HG03060 (cell line): ENCODE data around the gene HEATR1.
"Not testable (repeated sequence)": the region's sequence is repeated elsewhere in the genome, so short reads cannot be mapped to it uniquely, and the experiment has no call there.

Experiments
- ATAC-seq: cut with Tn5 transposase; IDR thresholded peaks from one replicate; pipeline ENCODE4 v1.9.1; 2021; ENCODE audit warnings: low read depth, moderate number of reproducible peaks; ENCODE audit not compliant: unreplicated experiment

The HEATR1 gene

DNA sequence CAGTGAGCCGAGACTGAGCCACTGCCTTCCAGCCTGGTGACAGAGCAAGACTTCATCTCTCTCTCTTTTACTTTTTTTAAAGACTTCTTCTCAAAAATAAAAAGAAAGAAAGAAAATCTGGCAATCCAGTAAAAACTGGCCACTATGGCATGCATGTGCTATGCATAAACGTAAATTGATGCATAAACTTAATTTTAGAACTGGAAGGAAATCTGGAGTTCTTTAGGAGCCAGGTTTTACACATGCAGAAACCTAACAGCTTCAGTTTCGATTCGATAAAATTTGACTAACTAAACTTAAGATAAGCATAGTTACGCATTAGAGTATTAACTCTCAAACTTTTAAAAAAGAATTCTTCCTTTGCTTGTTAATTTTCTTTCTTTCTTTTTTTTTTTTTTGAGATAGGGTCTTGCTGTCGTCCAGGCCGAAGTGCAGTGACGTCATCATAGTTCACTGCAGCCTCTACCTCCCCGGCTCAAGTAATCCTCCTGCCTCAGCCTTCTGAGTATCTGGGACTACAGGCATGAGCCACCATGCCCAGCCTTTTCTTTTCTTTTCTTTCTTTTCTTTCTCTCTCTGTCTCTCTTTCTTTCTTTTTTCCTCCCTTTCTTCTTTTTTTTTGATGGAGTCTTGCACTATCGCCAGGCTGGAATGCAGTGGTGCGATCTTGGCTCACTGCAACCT lies 92.4 kb downstream of the HEATR1 start:
- no peak for ATAC-seq

DNA sequence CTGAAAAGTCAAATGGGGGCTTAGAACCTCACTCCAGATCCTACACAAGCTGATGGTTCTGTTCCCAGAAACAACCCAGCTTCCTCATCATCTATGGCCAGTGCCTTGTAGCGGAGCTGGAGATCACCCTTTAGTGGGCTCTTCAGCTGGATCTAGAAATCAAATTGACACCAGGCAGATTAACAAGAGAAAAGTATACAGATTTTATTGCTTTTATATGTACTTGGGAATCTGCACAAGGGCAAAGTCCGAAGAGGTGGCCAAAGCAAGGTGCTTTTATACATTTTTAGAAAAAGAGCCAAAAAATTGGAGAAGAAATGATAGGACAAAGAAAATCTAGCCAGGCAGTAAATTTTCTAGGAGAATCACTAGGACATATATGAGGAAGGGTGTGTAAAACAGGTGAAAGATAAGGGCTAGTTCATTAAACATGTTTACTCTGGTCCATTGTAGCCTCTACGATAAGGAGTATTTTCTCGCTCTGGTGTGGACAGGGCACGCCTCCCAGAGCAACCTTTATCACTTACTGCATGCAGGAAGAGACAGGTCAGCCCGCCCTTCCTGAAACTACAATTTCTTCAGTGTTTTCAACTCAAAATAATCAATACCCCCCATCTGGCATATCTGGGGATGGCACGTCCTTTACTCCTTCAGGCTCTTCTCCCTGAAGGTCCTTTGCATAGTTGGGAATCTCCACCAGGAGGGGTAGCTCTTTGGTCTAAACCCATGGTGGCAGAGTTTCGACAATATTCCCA lies 94.5 kb downstream of the HEATR1 start:
- ATAC-seq = no peak

DNA sequence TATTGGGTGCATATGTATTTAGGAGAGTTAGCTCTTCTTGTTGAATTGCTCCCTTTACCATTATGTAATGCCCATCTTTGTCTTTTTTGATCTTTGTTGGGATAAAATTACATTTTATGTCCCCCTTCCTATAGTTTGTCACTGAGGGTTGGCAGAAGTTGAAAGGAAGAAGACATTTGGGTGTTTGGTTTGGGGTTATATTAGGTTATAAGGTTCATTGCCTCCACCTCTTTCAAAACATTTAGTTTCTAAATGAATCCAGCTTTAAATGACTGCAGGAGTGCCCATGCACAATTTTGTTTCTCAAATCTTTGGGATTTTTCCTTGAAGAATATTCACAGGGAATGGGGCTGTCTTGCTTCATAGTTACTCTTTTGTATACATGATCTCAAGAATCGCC lies 95.1 kb downstream of the HEATR1 start:
- ATAC-seq = no peak

DNA sequence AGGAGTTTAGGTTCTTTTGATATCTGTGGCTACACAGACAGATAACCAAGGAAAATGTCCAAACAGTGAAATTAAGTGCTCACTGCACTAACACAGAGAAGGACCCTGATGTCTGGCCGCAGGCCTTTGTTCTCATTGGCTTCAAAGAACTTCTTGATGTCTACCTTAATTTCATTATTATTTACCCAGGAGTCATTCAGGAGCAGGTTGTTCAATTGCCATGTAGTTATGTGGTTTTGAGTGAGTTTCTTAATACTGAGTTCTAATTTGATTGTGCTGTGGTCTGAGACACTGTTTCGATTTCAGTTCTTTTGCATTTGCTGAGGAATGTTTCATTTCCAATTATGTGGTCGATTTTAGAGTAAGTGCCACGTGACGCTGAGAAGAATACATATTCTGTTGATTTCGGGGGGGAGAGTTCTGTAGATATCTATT lies 95.7 kb downstream of the HEATR1 start:
- no peak for ATAC-seq

DNA sequence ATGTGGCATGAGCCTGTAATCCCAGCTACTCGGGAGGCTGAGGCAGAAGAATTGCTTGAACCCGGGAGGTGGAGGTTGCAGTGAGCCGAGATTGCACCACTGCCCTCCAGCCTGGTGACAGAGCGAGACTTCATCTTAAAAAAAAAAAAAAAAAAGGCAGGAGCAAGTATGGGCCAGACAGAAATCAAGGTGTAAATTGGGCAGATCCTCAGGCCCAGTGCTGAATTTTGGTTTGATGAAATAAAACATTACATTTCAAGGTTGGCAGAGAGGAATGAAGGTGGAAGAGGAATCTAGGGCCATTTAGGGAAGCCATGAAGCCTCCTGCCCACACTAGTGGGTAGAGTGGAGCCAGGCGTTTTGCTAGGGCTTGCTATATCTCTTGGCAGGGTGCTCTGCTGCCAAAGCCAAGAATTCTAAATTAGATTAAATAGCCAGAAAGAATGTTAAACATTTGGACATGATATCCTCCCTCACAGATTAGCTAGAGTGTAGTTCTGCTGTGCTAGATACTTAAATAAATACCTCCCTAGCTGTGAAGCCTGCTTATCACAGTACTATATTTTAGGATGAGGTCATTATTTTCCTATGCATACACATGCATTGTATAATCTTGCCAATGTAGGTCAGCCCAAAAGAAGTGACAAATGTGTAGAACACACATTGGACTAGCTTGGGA lies 97.2 kb downstream of the HEATR1 start:
- ATAC-seq = no peak

DNA sequence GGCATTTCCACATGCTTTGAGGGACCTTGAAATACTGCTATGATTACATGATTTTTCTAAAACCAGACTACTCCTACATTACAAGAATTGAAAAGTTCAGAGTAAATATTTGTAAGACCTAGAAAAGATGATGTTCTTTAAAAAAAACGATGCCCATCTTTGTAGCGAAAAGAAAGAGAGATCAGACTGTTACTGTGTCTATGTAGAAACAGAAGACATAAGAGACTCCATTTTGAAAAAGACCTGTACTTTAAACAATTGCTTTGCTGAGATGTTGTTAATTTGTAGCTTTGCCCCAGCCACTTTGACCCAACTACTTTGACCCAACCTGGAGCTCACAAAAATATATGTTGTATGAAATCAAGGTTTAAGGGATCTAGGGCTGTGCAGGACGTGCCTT lies 100.0 kb downstream of the HEATR1 start:
- not testable (repeated sequence) for ATAC-seq

DNA sequence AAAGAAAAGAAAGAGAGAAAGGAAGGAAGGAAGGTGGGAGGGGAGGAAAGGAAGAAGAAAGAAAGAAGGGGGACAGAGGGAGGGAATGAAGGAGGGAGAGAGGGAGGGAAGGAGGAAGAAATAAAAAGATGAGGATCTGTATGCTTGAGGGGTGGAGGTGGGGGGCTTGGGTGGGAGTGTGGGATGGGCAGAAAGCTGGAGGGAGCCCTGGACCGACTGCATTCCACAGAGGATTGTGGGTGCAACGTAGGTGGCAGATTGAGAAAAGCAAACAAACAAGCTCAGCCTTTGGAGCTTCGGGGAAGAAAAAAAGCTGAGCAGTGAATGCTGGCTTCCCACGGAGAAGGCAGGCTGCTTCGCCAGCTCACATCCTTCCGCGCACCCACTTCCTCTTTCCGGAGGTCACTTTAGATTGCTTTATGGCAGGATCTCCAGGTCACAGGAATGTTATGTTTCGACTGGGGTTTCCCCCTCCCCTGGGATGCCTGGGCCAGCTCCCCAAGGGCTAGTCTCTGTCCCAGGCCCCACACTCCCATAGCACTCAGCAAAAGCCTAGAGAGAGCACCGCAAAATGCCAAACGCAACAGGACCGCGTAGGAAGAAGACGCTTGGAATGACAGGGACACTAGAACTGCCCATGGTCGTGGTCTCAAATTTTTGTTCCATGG lies 101.2 kb downstream of the HEATR1 start:
- ATAC-seq = no peak

DNA sequence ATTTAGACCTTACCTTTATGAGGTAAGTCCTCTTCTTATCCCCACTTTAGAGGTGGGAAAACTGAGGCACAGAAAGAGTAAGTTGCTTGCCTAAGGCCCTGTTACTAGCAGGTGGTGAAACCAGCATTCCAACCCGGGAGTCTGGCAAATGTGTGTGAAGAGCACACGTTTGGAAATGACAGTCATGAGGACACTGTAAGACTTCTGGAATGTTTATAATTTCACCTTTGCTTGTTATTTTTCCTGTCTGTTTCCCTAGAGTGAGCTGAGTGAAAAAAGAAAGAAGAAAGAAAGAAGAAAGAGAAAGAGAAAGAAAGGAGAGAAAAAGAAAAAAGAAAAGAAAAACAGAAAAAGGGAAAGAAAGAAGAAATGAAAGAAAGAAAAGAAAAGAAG lies 101.7 kb downstream of the HEATR1 start:
- ATAC-seq = no peak

DNA sequence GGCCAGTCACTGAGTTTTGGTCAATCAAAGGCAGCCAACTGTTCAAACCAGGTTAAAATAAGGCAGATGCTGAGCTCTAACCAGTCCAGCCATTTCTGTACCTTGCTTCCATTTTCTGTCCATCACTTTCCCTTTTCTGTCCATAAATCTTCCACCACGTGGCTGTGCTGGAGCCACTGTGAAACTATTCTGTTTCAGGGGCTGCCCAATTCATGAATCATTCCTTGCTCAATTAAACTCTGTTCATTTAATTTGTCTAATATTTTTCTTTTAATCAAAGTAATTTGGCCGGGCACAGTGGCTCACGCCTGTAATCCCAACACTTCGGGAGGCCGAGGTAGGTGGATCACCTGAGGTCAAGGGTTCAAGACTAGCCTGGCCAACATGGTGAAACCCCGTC lies 103.2 kb downstream of the HEATR1 start:
- no peak for ATAC-seq
